ENCODE results near the gene GRIK3. TPM values are rescaled to one million over a fixed set of nuclear protein-coding genes. Genes with fewer than 3 reads are reported as not detected.

Gene GRIK3
- total and polyA plus RNA-seq, 8 donors, result under 0.01 to 4.9 (median 0.46) TPM; not detected in 1

- no peak for TF ChIP-seq EP300 (IDR thresholded peaks at IDR 0.05)
- TF ChIP-seq CTCF (IDR thresholded peaks at IDR 0.05), result no peak
- TF ChIP-seq POLR2A (IDR thresholded peaks at IDR 0.05), result no peak
- TF ChIP-seq POLR2AphosphoS5 (IDR thresholded peaks at IDR 0.05), result no peak
- no peak overlapping the region for H3K27ac ChIP-seq
- peaks cover 0 to 27% (median 0%) of the 10 kb centered on the region in 3 donors for H3K27me3 ChIP-seq
- 42 to 55% (median 52%) methylated on average over 9 of the region's 9 CpGs for WGBS, 5 donors
- intact Hi-C loops (cut with DNase I; ENCODE audit: low total_unique reads), result no loop called here
- no peak overlapping the region for H3K4me3 ChIP-seq
- no peaks in the 10 kb centered on the region for H3K36me3 ChIP-seq
- H3K4me1 ChIP-seq, result no peaks in the 10 kb centered on the region
- H3K9me3 ChIP-seq, result no peaks in the 10 kb centered on the region
- no peak for DNase-seq
Measured at GRCh38 chr1:36803868-36804570, 230.3 kb downstream of the GRIK3 start.

DNA sequence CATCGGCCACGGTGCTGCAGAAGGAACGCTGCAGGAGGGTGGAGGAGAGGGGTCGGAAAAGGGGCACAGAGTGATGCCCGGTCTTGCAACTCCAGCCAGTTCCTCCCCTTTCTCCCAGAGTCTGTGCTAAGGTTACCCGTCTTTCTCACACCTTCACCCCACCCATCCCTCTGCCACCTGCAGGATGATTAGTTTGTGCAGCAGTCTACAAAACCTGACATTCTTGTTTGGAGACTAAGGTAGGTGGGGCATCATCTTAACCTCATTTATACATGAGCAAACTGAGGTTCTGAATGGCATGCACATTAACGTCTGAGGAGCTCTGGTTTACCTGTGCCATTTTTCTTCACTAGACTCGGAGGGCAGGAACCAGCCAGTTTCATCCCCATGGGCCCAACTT lies 232.3 kb downstream of the GRIK3 start:
- H3K9me3 ChIP-seq, result no peaks in the 10 kb centered on the region
- H3K4me3 ChIP-seq, result no peak overlapping the region
- TF ChIP-seq CTCF (IDR thresholded peaks at IDR 0.05) (no peak), EP300 (IDR thresholded peaks at IDR 0.05) (no peak), POLR2AphosphoS5 (IDR thresholded peaks at IDR 0.05) (no peak), POLR2A (IDR thresholded peaks at IDR 0.05) (no peak)
- intact Hi-C loops (cut with DNase I; ENCODE audit: low total_unique reads), result no loop called here
- H3K4me1 ChIP-seq, result no peaks in the 10 kb centered on the region
- H3K27me3 ChIP-seq, result peaks cover 0 to 27% (median 0%) of the 10 kb centered on the region in 3 donors
- WGBS, 5 donors, result 73 to 83% (median 78%) methylated on average over 8 of the region's 8 CpGs
- no peak overlapping the region for H3K27ac ChIP-seq
- DNase-seq, result peak in 1 of 2 donors; percentile 5
- H3K36me3 ChIP-seq, result no peaks in the 10 kb centered on the region

DNA sequence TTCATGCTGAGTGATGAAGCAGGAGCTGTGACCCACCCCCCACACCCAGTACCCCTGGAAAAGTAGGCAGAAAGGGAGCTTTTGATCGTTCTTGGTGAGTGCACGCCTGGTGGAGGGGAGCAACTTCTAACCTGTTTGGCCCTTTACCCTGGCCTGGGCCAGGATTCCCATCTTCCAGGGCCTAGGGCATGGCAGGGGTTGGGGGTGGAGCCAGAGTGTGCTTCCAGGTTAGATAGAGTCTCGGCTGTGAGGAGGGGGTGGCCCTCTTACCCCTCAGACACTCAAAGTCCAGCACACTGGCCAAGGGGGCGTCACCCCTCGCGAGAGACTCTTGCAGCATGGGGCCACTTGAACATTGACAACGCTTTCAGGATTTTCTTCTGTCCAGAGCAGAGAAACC lies 236.6 kb downstream of the GRIK3 start:
- Histone ChIP-seq H3K36me3 (no peaks in the 10 kb centered on the region), H3K9me3 (no peaks in the 10 kb centered on the region), H3K4me3 (no peak overlapping the region), H3K27ac (no peak overlapping the region), H3K27me3 (peaks cover 0 to 16% (median 0%) of the 10 kb centered on the region in 3 donors), H3K4me1 (no peaks in the 10 kb centered on the region)
- 40 to 65% (median 58%) methylated on average over 1 to 7 of the region's 7 CpGs for WGBS, 5 donors
- DNase-seq, result no peak
- TF ChIP-seq POLR2AphosphoS5 (IDR thresholded peaks at IDR 0.05) (no peak), POLR2A (IDR thresholded peaks at IDR 0.05) (no peak), CTCF (IDR thresholded peaks at IDR 0.05) (no peak), EP300 (IDR thresholded peaks at IDR 0.05) (no peak)
- intact Hi-C loops (cut with DNase I; ENCODE audit: low total_unique reads), result no loop called here

- intact Hi-C loops (cut with DNase I; ENCODE audit: low total_unique reads), result no loop called here
- 49 to 80% (median 62%) methylated on average over 1 to 5 of the region's 5 CpGs for WGBS, 5 donors
- no peak for DNase-seq
- Histone ChIP-seq H3K4me3 (no peak overlapping the region), H3K36me3 (no peaks in the 10 kb centered on the region), H3K27ac (no peak overlapping the region), H3K4me1 (no peaks in the 10 kb centered on the region), H3K9me3 (no peaks in the 10 kb centered on the region), H3K27me3 (peaks cover 0 to 15% (median 0%) of the 10 kb centered on the region in 3 donors)
- TF ChIP-seq EP300 (IDR thresholded peaks at IDR 0.05) (no peak), POLR2A (IDR thresholded peaks at IDR 0.05) (no peak), POLR2AphosphoS5 (IDR thresholded peaks at IDR 0.05) (no peak), CTCF (IDR thresholded peaks at IDR 0.05) (no peak)
Measured at GRCh38 chr1:36796733-36797132, 237.6 kb downstream of the GRIK3 start.

Measured in stomach (tissue), 9 donors.